ENCODE data around the gene TBC1D14.
"Not testable (repeated sequence)": the region's sequence is repeated elsewhere in the genome, so short reads cannot be mapped to it uniquely, and the experiment has no call there.

Gene TBC1D14

DNA sequence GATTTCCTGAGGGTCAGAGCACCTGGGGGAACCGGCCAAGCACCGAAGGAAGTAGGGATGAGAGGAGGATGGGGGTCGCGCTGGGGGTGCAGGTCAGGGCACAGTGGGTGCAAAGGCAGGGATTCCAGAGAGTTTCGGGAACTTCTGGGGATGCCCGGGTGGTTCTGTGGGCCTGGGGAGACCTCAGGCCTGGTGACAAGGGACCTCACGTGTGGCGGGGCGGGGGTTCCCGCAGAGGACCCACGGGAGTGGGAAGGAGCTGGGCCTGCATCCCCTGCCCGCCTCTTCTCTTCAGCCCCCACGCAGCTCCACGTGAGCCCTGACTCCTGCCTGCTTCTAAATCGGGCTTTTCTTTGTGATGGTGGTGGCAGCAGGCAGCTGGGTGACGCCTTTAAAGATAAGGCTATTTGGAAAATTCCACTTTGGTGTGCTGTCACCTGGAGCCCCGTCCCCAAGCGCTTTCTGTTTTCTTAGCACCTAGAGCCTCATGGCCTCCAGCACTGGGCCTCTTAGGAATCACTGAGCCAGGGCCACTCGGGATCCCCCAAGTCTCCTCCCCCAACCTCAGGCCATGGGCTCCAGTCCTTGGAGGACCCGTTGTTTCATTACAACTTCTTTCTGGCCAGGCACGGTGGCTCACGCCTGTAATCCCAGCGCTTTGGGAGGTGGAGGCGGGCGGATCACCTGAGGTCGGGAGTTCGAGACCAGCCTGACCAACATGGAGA lies 7.1 kb upstream of the TBC1D14 start:
- H3K4me3 ChIP-seq (ENCODE audit: low read depth, low read length), result no peak overlapping the region
- H3K36me3 ChIP-seq (replicated peaks), result no peaks in the 10 kb centered on the region
- no peak for DNase-seq
- H3K27me3 ChIP-seq (replicated peaks), result no peaks in the 10 kb centered on the region
- H3K27ac ChIP-seq, result no peak overlapping the region
- no peak for TF ChIP-seq CTCF (IDR thresholded peaks at IDR 0.05; ENCODE audit: low read depth, low read length, missing control alignments)
- in situ Hi-C loops (cut with HindIII; ENCODE audit: low pct_ligation_motif_present, low sequenced_read_pairs), result no loop called here

DNA sequence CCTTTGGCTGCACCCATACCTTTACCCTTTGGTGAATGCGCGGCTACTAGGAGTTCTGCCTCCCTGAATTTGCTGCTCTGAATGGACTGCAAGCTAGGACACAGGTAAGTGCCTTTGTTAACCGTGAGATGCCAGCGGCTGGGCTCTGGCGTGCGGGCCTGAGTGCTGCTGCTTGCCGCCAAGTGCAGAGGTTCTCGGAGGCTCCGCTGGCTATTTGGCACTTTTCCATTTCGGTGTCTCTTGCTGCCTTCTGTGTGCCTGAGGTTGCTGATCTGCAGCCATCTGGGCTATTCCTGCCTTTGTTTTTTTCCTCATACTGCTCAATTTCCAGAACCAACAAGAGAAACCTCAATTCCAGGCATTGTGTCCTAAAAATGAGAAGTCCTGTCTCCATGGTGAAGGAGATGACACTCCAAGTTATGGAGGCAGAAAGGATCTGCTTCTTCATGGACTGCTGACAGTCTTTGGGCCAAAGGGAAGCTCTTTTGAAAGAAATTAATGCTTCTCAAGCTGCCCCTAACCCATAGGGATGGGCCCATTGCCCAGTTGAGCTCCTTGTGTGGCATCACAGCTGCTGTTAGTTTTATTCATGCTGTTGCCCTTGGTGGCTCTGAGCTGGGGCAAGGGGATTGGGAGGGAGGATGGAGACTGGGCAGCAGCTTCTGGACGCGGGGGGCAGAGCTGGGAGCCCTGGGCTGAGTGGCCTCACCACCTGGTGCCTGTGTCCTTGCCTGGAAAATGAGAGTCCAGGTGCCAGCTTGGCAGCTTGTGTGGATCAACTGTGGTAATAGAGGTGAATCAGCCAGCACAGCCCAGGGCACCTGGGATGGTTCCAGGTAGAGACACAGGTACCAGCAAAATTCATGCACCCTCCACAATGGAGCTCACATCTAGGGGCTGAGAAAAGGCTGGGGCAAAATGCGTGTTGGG lies 3.8 kb upstream of the TBC1D14 start:
- Histone ChIP-seq H3K27me3 (replicated peaks) (no peaks in the 10 kb centered on the region), H3K36me3 (replicated peaks) (no peaks in the 10 kb centered on the region), H3K27ac (no peak overlapping the region), H3K4me3 (ENCODE audit: low read depth, low read length) (no peak overlapping the region)
- in situ Hi-C loops (cut with HindIII; ENCODE audit: low pct_ligation_motif_present, low sequenced_read_pairs), result no loop called here
- DNase-seq, result no peak
- TF ChIP-seq CTCF (IDR thresholded peaks at IDR 0.05; ENCODE audit: low read depth, low read length, missing control alignments), result no peak

GRCh38 chr4:6906486-6906885 lies 3.1 kb upstream of the TBC1D14 start:
- H3K36me3 ChIP-seq (replicated peaks); in situ Hi-C loops (cut with HindIII; ENCODE audit: low pct_ligation_motif_present, low sequenced_read_pairs); H3K27ac ChIP-seq; DNase-seq; H3K4me3 ChIP-seq (ENCODE audit: low read depth, low read length); H3K27me3 ChIP-seq (replicated peaks): not testable (repeated sequence)

GRCh38 chr4:6907658-6908191 lies 1.9 kb upstream of the TBC1D14 start:
- peak; percentile 72 for TF ChIP-seq CTCF (IDR thresholded peaks at IDR 0.05; ENCODE audit: low read depth, low read length, missing control alignments)
- DNase-seq, result no peak
- no peaks in the 10 kb centered on the region for H3K36me3 ChIP-seq (replicated peaks)
- no peak overlapping the region for H3K4me3 ChIP-seq (ENCODE audit: low read depth, low read length)
- H3K27ac ChIP-seq, result no peak overlapping the region
- in situ Hi-C loops (cut with HindIII; ENCODE audit: low pct_ligation_motif_present, low sequenced_read_pairs), result no loop called here
- H3K27me3 ChIP-seq (replicated peaks), result no peaks in the 10 kb centered on the region

DNA sequence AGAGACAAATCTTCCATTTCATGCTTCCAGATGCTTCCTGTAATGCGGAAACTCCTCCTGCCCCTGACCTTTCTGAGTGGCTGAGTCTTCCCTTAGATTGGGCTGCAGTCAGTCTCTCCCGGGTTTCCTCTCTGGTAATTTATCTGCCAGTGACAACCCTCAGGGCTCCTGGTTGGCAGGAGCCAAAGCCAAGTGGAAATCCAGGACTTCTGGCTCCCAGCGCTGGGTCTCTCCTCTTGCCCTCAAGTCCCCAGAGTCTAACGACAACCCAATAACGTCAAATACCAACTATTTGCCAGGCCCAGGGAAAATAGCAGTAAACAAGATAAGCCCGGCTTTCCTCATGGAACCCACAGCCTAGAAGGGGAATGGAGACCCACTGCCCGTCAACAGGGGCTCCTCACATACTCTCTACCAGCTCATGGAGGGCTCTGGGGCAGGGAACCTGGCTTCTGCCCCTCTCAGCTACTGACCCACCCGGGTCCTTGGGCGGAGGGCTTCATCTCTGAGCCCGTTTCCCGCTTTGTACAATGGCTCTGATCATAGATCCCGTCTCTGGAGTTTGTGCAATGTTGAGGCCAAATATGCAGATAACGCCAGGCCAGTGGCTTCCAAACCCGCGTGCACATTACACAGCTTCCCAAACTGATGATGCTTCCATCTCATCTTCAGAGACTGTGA lies 1.1 kb upstream of the TBC1D14 start:
- in situ Hi-C loops (cut with HindIII; ENCODE audit: low pct_ligation_motif_present, low sequenced_read_pairs), result no loop called here

More for the DNA sequence above, 1.1 kb upstream of the TBC1D14 start:
- DNase-seq, result peak; percentile 45
- Histone ChIP-seq H3K36me3 (replicated peaks) (no peaks in the 10 kb centered on the region), H3K4me3 (ENCODE audit: low read depth, low read length) (peak overlapping the region; percentile 75), H3K27ac (peak overlapping the region; percentile 94), H3K27me3 (replicated peaks) (no peaks in the 10 kb centered on the region)
- no peak for TF ChIP-seq CTCF (IDR thresholded peaks at IDR 0.05; ENCODE audit: low read depth, low read length, missing control alignments)
